NCI-H345 treated with DMSO at 0.1 percent for 48 hours (cell line): ENCODE measurements around the gene DCTN2.
"Not testable (repeated sequence)": the region's sequence is repeated elsewhere in the genome, so short reads cannot be mapped to it uniquely, and the experiment has no call there.

Experiments
- DNase-seq: peaks from one replicate; lab custom pipeline; 2025; ENCODE audit not compliant: unreplicated experiment; lab: John Stamatoyannopoulos, UW

DCTN2 gene

DNA sequence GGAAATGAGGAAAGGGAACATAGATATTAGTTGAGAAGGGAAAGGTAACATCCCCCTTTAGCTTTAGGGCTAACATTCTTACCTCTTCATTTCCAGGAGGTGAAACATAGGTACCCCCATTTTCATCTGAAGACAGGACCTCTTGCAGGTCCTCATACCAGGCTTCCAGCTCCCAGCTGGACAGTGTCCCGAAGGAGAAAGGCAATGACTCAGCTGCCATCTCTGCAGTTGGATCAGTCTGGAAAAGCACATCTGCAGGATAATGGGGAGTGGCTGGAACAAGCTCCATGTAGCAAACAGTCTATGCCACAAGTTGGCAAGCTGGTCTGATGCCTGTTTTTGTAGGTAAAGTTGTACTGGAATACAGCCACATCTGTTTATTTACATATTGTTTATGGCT, 29.8 kb downstream of the DCTN2 start:
- no peak for DNase-seq

DNA sequence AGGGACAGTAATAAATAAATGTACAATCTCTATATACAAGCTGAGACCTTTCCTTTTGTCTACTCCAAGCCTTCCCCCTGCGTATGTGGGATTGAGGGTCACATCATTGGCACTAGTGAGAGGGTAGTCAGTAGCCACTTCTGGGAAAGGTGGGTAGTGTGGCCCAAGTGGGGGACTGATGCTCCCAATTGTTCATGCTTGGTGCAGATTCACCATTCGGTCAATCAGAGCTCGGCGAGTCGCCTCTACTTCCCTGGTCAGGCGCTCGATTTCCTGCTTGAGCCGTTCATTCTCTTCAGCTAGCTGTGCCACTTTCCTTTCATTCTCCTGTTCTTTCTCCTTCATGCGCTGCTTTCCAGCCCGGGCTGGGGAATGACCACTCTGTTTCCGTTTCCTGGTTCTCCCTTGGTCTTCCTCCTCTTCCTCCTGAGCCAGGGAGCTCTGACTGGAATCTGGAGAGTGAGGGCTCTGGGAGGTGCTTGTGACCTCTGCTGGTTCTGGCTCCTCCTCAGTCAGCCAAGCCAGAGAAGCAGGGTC, 30.3 kb downstream of the DCTN2 start:
- no peak for DNase-seq

DNA sequence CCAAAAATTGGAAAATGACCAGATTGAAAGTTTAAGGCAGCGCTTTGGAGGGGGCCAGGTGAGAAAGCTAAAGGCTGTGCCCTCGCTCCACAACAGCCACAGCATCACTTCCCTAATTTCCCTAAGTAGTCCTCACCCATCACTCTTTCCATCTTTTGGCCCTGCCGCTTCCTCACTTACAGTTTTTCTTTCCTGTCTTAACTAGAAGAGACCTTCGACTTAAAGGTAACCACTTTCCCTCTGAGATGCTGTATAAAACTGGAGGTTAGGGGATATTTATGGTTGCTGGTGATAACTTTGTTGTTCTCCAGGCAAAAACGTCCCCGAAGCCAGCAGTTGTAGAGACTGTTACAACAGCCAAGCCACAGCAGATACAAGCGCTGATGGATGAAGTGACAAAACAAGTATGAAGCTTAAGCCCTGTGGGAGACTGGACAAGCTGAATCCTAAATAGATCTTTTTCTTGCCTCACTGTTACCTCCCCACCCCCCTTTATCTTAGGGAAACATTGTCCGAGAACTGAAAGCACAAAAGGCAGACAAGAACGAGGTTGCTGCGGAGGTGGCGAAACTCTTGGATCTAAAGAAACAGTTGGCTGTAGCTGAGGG, 31.0 kb downstream of the DCTN2 start:
- DNase-seq, result no peak

GRCh38 chr12:57515408-57515933, 31.5 kb downstream of the DCTN2 start:
- no peak for DNase-seq

- peak; percentile 66 for DNase-seq
Measured at GRCh38 chr12:57514720-57515407, 32.1 kb downstream of the DCTN2 start.

- not testable (repeated sequence) for DNase-seq
Measured at GRCh38 chr12:57514246-57514645, 32.7 kb downstream of the DCTN2 start.

- not testable (repeated sequence) for DNase-seq
Measured at GRCh38 chr12:57513677-57514076, 33.3 kb downstream of the DCTN2 start.

GRCh38 chr12:57513266-57513665, 33.7 kb downstream of the DCTN2 start:
- DNase-seq, result no peak

- DNase-seq, result no peak
Measured at GRCh38 chr12:57512665-57513064, 34.3 kb downstream of the DCTN2 start.

DNA sequence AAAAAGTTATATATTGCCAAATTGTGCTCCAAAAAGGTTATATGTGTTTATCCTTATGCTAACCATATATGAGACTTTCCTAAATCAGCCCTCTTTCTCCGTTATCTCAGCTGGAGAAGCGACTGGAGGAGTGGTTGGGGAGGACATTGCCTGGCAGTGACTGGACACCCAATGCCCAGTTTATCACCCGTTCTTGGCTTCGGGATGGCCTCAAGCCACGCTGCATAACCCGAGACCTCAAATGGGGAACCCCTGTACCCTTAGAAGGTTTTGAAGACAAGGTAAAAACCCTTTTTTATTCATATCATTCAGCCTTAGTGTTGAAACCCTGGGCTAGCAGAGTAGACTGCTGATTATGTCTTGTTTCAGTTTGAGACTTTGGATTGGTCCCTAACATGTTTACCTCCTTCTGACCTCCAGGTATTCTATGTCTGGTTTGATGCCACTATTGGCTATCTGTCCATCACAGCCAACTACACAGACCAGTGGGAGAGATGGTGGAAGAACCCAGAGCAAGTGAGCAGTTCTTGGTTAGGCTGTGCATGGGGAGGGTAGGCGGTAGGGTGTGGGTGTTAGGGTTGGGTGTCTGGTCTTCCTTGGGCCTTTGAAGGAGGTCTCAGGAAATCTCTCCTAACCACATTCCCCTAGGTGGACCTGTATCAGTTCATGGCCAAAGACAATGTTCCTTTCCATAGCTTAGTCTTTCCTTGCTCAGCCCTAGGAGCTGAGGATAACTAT, 35.2 kb downstream of the DCTN2 start:
- DNase-seq, result no peak

DNA sequence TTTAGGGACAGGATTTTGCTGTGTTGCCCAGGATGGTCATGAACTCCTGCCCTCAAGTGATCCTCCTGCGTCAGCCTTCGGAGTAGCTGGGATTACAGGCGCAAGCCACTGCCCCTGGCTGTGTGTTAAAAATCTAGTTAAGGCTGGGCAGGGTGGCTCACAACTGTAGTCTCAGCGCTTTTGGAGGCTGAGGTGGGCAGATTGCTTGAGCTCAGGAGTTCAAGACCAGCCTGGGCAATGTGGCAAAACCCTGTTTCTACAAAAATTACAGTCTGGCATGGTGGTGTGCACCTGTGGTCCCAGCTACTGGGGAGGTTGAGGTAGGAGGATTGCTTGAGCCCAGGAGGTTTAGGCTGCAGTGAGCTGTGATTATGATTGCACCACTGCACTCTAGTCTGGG, 35.8 kb downstream of the DCTN2 start:
- no peak for DNase-seq

GRCh38 chr12:57507796-57508195, 39.2 kb downstream of the DCTN2 start:
- not testable (repeated sequence) for DNase-seq

GRCh38 chr12:57506541-57506940, 40.5 kb downstream of the DCTN2 start:
- DNase-seq, result not testable (repeated sequence)

DNA sequence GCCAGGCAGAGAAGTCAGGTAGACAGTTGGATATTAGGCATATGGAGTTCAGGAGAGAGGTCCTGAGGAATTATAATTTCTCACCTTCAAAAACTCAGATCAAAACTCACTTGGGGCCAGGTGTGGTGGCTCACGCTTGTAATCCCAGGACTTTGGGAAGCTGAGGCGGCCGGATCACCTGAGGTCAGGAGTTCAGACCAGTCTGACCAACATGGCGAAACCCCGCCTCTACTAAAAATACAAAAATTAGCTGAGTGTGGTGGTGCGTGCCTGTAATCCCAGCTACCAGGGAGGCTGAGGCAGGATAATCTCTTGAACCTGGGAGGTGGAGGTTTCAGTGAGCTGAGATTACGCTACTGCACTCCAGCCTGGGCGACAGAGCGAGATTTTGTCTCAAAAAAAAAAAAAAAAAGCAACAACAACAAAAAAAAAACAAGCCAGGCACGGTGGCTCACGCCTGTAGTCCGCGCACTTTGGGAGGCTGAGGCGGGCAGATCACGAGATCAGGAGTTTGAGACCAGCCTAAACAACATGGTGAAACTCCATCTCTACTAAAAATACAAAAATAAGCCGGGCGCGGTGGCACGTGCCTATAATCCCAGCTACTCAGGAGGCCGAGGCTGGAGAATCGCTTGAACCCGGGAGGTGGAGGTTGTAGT, 44.6 kb downstream of the DCTN2 start:
- not testable (repeated sequence) for DNase-seq

- no peak for DNase-seq
Measured at GRCh38 chr12:57500213-57500612, 46.8 kb downstream of the DCTN2 start.

- DNase-seq, result no peak
Measured at GRCh38 chr12:57498571-57498970, 48.4 kb downstream of the DCTN2 start.

DNA sequence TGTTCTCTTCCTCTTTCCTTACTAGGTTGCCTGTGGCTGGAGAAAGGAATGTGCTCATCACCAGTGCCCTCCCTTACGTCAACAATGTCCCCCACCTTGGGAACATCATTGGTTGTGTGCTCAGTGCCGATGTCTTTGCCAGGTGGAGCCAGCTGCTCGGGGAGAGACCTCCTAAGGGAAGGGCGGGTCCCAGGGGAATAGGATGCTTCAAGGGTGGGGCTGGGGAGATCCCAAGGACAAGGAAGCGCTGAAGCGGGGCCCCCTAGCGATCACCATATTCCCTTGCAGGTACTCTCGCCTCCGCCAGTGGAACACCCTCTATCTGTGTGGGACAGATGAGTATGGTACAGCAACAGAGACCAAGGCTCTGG, 48.9 kb downstream of the DCTN2 start:
- DNase-seq, result no peak

GRCh38 chr12:57497223-57498131, 49.5 kb downstream of the DCTN2 start:
- DNase-seq, result no peak

- no peak for DNase-seq
Measured at GRCh38 chr12:57496822-57497221, 50.2 kb downstream of the DCTN2 start.

DNA sequence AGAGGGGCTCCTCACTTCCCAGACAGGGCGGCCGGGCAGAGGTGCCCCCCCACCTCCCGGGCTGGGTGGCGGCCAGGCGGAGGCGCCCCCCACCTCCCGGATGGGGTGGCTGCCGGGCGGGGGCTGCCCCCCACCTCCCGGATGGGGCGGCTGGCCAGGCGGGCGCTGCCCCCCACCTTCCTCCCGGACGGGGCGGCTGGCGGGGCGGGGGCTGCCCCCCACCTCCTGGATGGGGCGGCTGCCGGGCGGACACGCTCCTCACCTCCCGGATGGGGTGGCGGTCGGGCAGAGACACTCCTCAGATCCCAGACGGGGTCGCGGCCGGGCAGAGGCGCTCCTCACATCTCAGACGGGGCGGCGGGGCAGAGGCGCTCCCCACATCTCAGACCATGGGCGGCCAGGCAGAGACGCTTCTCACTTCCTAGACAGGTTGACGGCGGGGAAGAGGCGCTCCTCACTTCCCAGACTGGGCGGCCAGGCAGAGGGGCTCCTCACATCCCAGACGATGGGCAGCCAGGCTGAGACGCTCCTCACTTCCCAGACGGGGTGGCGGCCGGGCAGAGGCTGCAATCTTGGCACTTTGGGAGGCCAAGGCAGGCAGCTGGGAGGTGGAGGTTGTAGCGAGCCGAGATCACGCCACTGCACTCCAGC, 51.8 kb downstream of the DCTN2 start:
- DNase-seq, result not testable (repeated sequence)
